ENCODE measurements around the gene TESMIN.

DNA sequence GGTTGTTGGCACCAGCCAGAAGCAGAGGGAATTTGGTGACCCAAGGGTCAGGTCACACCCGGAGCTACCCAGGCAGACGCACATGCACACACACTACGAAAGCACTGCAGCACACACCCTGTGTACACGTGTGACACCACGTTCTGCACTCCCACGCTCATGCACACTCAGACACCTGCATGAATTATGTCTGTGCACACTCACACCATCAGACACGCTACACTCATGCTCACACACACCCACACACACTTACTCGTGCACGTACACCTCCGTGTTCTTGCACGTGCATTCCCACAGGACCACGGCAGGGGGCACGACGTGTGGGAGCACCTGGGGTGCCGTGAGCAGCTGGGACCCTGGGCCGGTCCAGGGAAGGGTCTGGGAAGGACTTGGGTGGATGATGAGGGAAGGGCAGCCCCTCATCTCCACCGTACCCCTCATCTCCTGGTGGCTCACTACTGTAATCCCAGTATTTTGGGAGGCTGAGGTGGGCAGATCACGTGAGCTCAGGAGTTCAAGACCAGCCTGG lies 87.8 kb downstream of the TESMIN start:
- TF ChIP-seq, protein P1, sequence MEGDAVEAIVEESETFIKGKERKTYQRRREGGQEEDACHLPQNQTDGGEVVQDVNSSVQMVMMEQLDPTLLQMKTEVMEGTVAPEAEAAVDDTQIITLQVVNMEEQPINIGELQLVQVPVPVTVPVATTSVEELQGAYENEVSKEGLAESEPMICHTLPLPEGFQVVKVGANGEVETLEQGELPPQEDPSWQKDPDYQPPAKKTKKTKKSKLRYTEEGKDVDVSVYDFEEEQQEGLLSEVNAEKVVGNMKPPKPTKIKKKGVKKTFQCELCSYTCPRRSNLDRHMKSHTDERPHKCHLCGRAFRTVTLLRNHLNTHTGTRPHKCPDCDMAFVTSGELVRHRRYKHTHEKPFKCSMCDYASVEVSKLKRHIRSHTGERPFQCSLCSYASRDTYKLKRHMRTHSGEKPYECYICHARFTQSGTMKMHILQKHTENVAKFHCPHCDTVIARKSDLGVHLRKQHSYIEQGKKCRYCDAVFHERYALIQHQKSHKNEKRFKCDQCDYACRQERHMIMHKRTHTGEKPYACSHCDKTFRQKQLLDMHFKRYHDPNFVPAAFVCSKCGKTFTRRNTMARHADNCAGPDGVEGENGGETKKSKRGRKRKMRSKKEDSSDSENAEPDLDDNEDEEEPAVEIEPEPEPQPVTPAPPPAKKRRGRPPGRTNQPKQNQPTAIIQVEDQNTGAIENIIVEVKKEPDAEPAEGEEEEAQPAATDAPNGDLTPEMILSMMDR (IDR thresholded peaks at IDR 0.05 in 2 of 3, conservative IDR thresholded peaks at IDR 0.05 in 1 of 3; ENCODE audit: borderline replicate concordance in 1 of 3, insufficient read depth in 1 of 3, low read depth in 2 of 3, low read length in 2 of 3), result no peak
- TF ChIP-seq YY1 (IDR thresholded peaks at IDR 0.05; ENCODE audit: extremely low read depth, insufficient replicate concordance, low read depth, low read length) (no peak), REST (IDR thresholded peaks at IDR 0.05; ENCODE audit: low read depth) (no peak), EZH2 (IDR thresholded peaks at IDR 0.05) (no peak), POLR2AphosphoS5 (IDR thresholded peaks at IDR 0.05; ENCODE audit: low read depth, low read length) (no peak), POLR2A (IDR thresholded peaks at IDR 0.05; ENCODE audit: borderline replicate concordance, extremely low read depth, insufficient read depth, insufficient read length) (no peak)
